22Rv1 (cell line): ENCODE data around the gene MGAT3.
A peak's percentile ranks its signal among the peaks of the same experiment; 100 is the strongest.
"Not testable (repeated sequence)": the region's sequence is repeated elsewhere in the genome, so short reads cannot be mapped to it uniquely, and the experiment has no call there.

Experiments
- H3K27ac ChIP-seq: fragments of 450-650 bp; 2 replicates; pipeline ENCODE4 v1.5.1; 2017
- CTCF ChIP-seq: fragments of 450-650 bp; IDR thresholded peaks from 2 replicates; pipeline ENCODE4 v1.5.1; 2017; ENCODE audit warnings: mild to moderate bottlenecking
- ZFX ChIP-seq: fragments of 450-650 bp; IDR thresholded peaks from 2 replicates; pipeline ENCODE4 v1.6.1; 2017; ENCODE audit warnings: antibody characterized with exemption, borderline replicate concordance

The MGAT3 gene

GRCh38 chr22:39502789-39503409 is 46.1 kb downstream of the MGAT3 start:
- H3K27ac ChIP-seq = peak overlapping the region; percentile 69
- TF ChIP-seq CTCF (no peak), ZFX (no peak)

- no peak for TF ChIP-seq CTCF
- TF ChIP-seq ZFX = no peak
- no peak overlapping the region for H3K27ac ChIP-seq
Measured at GRCh38 chr22:39503630-39504029, 46.8 kb downstream of the MGAT3 start.

GRCh38 chr22:39504071-39504470 is 47.3 kb downstream of the MGAT3 start:
- H3K27ac ChIP-seq = no peak overlapping the region
- no peak for TF ChIP-seq ZFX
- TF ChIP-seq CTCF = no peak

- not testable (repeated sequence) for H3K27ac ChIP-seq
Measured at GRCh38 chr22:39507021-39507420, 50.2 kb downstream of the MGAT3 start.

GRCh38 chr22:39508393-39508792 is 51.6 kb downstream of the MGAT3 start:
- no peak overlapping the region for H3K27ac ChIP-seq
- TF ChIP-seq ZFX = no peak
- no peak for TF ChIP-seq CTCF

- H3K27ac ChIP-seq = no peak overlapping the region
- TF ChIP-seq ZFX (no peak), CTCF (no peak)
Measured at GRCh38 chr22:39510529-39511149, 53.8 kb downstream of the MGAT3 start.

GRCh38 chr22:39511226-39511625 is 54.4 kb downstream of the MGAT3 start:
- no peak for TF ChIP-seq ZFX
- TF ChIP-seq CTCF = no peak
- H3K27ac ChIP-seq = no peak overlapping the region

- no peak for TF ChIP-seq CTCF
- no peak for TF ChIP-seq ZFX
- H3K27ac ChIP-seq = no peak overlapping the region
Measured at GRCh38 chr22:39512026-39512425, 55.2 kb downstream of the MGAT3 start.
